GM12878 (cell line): ENCODE data around the gene SH3BP5. TPM values are rescaled to one million over a fixed set of nuclear protein-coding genes. Genes with fewer than 3 reads are reported as not detected.

Experiments used
- ATAC-seq: fragments of 200-7000 bp; cut with Tn5 transposase; 3 replicates; pipeline ENCODE4 v1.9.1; 2020; ENCODE audit warnings: mild to moderate bottlenecking, moderate library complexity
- BruUV-seq: library from RNA; stranded (reverse); fragments of 400-500 nt; replicated peaks from 2 replicates; lab custom pipeline; 2021; lab: Mats Ljungman, UMichigan
- CTCF ChIA-PET: fragments of 300-600 bp; sonication (Branson Sonifier 250); formaldehyde crosslinking; extraction: SDS; loops from one replicate; lab custom pipeline; 2021; ENCODE audit warnings: inconsistent platforms; lab: Yijun Ruan, JAX
- POLR2A ChIA-PET: fragments of 350-600 bp; formaldehyde crosslinking; extraction: SDS; loops from one replicate; lab custom pipeline; 2021; ENCODE audit warnings: inconsistent platforms; lab: Charles Lee
- RAD21 ChIA-PET: fragments of 300-600 bp; sonication (Branson Sonifier 250); formaldehyde crosslinking; loops from one replicate; lab custom pipeline; 2023; ENCODE audit warnings: antibody characterized with exemption; ENCODE audit not compliant: unreplicated experiment; lab: Charles Lee
- SMC1A ChIA-PET: fragments of 300-600 bp; sonication (Branson Sonifier 250); formaldehyde crosslinking; loops from one replicate; lab custom pipeline; 2023; ENCODE audit not compliant: unreplicated experiment, uncharacterized antibody; lab: Charles Lee
- DNase-seq: peaks from one replicate; pipeline ENCODE4 v3.0.0-alpha.2; 2011; ENCODE audit warnings: low read depth, low spot score
- FAIRE-seq: peaks from 3 replicates; lab custom pipeline; 2011; peaks lifted over from hg19 to GRCh38; lab: Jason Lieb, UNC
- H2AFZ ChIP-seq: 2 replicates; pipeline ENCODE4 v1.6.0; 2011; ENCODE audit warnings: low read depth, low read length, control low read depth; ENCODE audit not compliant: control insufficient read depth
- H3K27ac ChIP-seq: 2 replicates; pipeline ENCODE4 v1.5.1; 2011; ENCODE audit warnings: control low read depth; ENCODE audit not compliant: control insufficient read depth, insufficient read depth
- H3K27me3 ChIP-seq, 2 experiments: replicated peaks in 1 of 2; 2 replicates each; pipeline versions ENCODE4 v1.6.0 to v1.6.1; 2011; ENCODE audit warnings: low read length in 1 of 2; ENCODE audit not compliant: control insufficient read depth in 2 of 2, insufficient read depth in 2 of 2
- H3K36me3 ChIP-seq, 2 experiments: 2 replicates each; pipeline ENCODE4 v1.5.1; 2011; ENCODE audit warnings: low read length in 1 of 2; ENCODE audit not compliant: control insufficient read depth in 2 of 2, insufficient read depth in 2 of 2
- H3K4me1 ChIP-seq: 2 replicates; pipeline ENCODE4 v1.6.1; 2011; ENCODE audit warnings: mild to moderate bottlenecking, low read length, moderate library complexity, mixed read lengths; ENCODE audit not compliant: control insufficient read depth, insufficient read depth
- H3K4me2 ChIP-seq: 2 replicates; pipeline ENCODE4 v1.6.0; 2011; ENCODE audit warnings: control low read depth; ENCODE audit not compliant: control insufficient read depth, insufficient read depth
- H3K4me3 ChIP-seq: fragments of 200-600 bp; sonication (generic); 2 replicates; pipeline ENCODE4 v1.5.1; 2016
- H3K79me2 ChIP-seq: 2 replicates; pipeline ENCODE4 v1.6.0; 2011; ENCODE audit warnings: low read length; ENCODE audit not compliant: control insufficient read depth, insufficient read depth
- H3K9ac ChIP-seq: 2 replicates; pipeline ENCODE4 v1.8.0; 2011; ENCODE audit warnings: low read length, control low read depth, mixed read lengths; ENCODE audit not compliant: control insufficient read depth, insufficient read depth
- H3K9me3 ChIP-seq: replicated peaks from 3 replicates; pipeline ENCODE4 v1.5.1; 2011; ENCODE audit warnings: mild to moderate bottlenecking, low read length; ENCODE audit not compliant: control insufficient read depth, insufficient read depth
- H4K20me1 ChIP-seq: 2 replicates; pipeline ENCODE4 v1.6.0; 2011; ENCODE audit not compliant: control insufficient read depth, insufficient read depth
- ATF7 ChIP-seq: fragments of 450-650 bp; IDR thresholded peaks from 2 replicates; pipeline ENCODE4 v1.6.1; 2016; ENCODE audit warnings: low read depth, mild to moderate bottlenecking
- CHD2 ChIP-seq: IDR thresholded peaks from 2 replicates; pipeline ENCODE4 v1.6.1; 2011; ENCODE audit warnings: low read depth, low read length, improper control_type of control experiment, borderline replicate concordance
- RCOR1 ChIP-seq: conservative IDR thresholded peaks from 2 replicates; pipeline ENCODE4 v1.6.1; 2012; ENCODE audit warnings: low read depth, low read length, improper control_type of control experiment
- SMAD5 ChIP-seq: IDR thresholded peaks from 2 replicates; pipeline ENCODE4 v1.6.1; 2016; ENCODE audit warnings: antibody characterized with exemption, low read depth
- STAT1 ChIP-seq: fragments of 450-650 bp; conservative IDR thresholded peaks from 2 replicates; pipeline ENCODE4 v1.6.1; 2014; ENCODE audit warnings: antibody characterized with exemption, mild to moderate bottlenecking
- TCF12 ChIP-seq: IDR thresholded peaks from 2 replicates; pipeline ENCODE4 v1.6.1; 2011; ENCODE audit warnings: low read depth, mild to moderate bottlenecking, low read length
- TCF7 ChIP-seq: IDR thresholded peaks from 2 replicates; pipeline ENCODE4 v1.6.1; 2014; ENCODE audit warnings: antibody characterized with exemption, borderline replicate concordance
- WGBS: methylation state at CpG from one replicate; pipeline ENCODE4 v1.1.6; 2016; ENCODE audit warnings: low lambda C conversion rate; ENCODE audit not compliant: insufficient replicate concordance, insufficient coverage; ENCODE audit errors: missing lambda C conversion rate; 5-methylcytosine and 5-hydroxymethylcytosine counted together
- in situ Hi-C: fragments of 300-500 bp; cut with MboI; formaldehyde crosslinking; loops from 9 replicates; pipeline ENCODE4 v1.14.3; 2018; ENCODE audit warnings: mixed read lengths
- intact Hi-C: fragments of 100-400 bp; cut with micrococcal nuclease; formaldehyde crosslinking; loops from one replicate; pipeline ENCODE4 v1.14.2; 2022; ENCODE audit not compliant: unreplicated experiment
- polyA plus RNA-seq, 11 experiments: library from polyadenylated mRNA; depleted of rRNA in 4 of 11; unstranded in 6 of 11; stranded (reverse) in 5 of 11; fragments of >200 nt; fragmentation: Nextera tagmentation in 4 of 11; fragmentation: Illumina TruSeq in 1 of 11; extraction: Ambion mirVana in 4 of 11; extraction: Trizol in 1 of 11; gene quantifications; 1 replicate in 1 of 11; 2 replicates in 10 of 11; pipeline versions ENCODE4 v1.2.1 to v1.2.3, GENCODE V29; 2011 to 2016; ENCODE audit warnings: inconsistent platforms in 2 of 11, missing spikeins in 2 of 11, low read depth in 1 of 11
- total RNA-seq, 4 experiments: library from RNA; depleted of rRNA in 3 of 4; stranded (reverse); fragments of >200 nt in 3 of 4; fragmentation: Illumina TruSeq in 1 of 4; extraction: Trizol in 1 of 4; gene quantifications; 2 replicates each; pipeline versions ENCODE4 v1.2.1 to v1.2.3, GENCODE V29; 2013 to 2021
- TF ChIP-seq, protein P1 (sequence below): fragments of 450-650 bp; IDR thresholded peaks from 2 replicates; pipeline ENCODE4 v1.6.1; 2017; ENCODE audit warnings: mild to moderate bottlenecking, moderate library complexity
- TF ChIP-seq, protein P2 (sequence below): fragments of 150-350 bp; IDR thresholded peaks from 2 replicates; pipeline ENCODE4 v1.6.1; 2016; ENCODE audit warnings: low read depth, low read length
- TF ChIP-seq, protein P3 (sequence below): IDR thresholded peaks from 2 replicates; pipeline ENCODE4 v1.6.1; 2012; ENCODE audit warnings: mild to moderate bottlenecking, low read depth, low read length

SH3BP5 gene
- total and polyA plus RNA-seq, 10 of the 15 experiments (the other 5 are each of a cell fraction or from before 2014, with no cell fraction given): 14.9 to 87.5 (median 43.7) TPM

DNA sequence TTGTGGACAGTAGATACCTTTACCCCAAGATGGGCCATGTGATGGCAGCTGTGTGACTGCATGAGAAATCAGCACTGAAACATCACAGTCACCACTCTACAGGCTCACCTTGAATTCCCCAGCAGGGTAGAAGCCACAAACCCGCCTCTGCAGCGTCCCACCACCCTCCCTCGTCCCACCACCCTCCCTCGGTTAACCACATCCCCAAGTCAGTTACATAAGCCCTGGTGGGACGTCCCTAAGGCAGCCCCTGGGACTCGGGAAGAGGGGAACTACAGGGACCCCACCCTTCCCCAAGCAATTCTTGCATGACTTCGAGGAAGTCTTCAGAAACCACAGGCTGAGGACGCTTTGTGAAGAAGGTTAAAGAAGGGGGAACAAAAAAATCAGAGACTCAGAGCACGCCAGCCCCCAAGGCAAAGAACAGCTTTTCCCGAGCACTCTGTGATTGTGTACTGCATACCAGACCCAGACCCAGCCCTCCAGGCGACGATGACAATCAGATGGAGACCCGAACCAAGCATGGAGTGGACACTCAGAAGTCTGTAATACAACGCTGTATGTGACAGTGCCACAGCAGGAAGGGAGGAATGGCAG, 60.5 kb downstream of the SH3BP5 start (continued):
- TF ChIP-seq, protein P1, sequence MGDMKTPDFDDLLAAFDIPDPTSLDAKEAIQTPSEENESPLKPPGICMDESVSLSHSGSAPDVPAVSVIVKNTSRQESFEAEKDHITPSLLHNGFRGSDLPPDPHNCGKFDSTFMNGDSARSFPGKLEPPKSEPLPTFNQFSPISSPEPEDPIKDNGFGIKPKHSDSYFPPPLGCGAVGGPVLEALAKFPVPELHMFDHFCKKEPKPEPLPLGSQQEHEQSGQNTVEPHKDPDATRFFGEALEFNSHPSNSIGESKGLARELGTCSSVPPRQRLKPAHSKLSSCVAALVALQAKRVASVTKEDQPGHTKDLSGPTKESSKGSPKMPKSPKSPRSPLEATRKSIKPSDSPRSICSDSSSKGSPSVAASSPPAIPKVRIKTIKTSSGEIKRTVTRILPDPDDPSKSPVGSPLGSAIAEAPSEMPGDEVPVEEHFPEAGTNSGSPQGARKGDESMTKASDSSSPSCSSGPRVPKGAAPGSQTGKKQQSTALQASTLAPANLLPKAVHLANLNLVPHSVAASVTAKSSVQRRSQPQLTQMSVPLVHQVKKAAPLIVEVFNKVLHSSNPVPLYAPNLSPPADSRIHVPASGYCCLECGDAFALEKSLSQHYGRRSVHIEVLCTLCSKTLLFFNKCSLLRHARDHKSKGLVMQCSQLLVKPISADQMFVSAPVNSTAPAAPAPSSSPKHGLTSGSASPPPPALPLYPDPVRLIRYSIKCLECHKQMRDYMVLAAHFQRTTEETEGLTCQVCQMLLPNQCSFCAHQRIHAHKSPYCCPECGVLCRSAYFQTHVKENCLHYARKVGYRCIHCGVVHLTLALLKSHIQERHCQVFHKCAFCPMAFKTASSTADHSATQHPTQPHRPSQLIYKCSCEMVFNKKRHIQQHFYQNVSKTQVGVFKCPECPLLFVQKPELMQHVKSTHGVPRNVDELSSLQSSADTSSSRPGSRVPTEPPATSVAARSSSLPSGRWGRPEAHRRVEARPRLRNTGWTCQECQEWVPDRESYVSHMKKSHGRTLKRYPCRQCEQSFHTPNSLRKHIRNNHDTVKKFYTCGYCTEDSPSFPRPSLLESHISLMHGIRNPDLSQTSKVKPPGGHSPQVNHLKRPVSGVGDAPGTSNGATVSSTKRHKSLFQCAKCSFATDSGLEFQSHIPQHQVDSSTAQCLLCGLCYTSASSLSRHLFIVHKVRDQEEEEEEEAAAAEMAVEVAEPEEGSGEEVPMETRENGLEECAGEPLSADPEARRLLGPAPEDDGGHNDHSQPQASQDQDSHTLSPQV: 0 out of 2 replicates have a peak, but pooled peaks have one; percentile 2
- peak; percentile 81 for TF ChIP-seq ATF7

DNA sequence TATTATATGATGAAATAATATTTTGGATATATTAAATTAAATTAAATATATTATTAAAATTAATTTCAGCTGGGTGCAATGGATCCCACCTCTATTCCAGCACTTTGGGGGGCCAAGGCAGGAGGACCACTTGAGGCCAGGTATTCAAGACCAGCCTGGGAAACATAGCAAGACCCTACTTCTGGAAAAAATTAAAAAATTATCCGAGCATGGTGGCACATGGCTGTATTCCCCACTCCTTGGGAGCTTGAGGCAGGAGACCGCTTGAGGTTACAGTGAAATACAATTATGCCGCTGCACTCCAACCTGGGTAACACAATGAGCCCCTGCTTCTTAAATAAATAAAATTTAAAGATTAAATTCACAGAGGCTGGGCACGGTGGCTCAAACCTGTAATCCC, 61.4 kb downstream of the SH3BP5 start:
- in situ Hi-C loops: no loop called here
- TF ChIP-seq TCF7: no peak
- TF ChIP-seq, protein P2, sequence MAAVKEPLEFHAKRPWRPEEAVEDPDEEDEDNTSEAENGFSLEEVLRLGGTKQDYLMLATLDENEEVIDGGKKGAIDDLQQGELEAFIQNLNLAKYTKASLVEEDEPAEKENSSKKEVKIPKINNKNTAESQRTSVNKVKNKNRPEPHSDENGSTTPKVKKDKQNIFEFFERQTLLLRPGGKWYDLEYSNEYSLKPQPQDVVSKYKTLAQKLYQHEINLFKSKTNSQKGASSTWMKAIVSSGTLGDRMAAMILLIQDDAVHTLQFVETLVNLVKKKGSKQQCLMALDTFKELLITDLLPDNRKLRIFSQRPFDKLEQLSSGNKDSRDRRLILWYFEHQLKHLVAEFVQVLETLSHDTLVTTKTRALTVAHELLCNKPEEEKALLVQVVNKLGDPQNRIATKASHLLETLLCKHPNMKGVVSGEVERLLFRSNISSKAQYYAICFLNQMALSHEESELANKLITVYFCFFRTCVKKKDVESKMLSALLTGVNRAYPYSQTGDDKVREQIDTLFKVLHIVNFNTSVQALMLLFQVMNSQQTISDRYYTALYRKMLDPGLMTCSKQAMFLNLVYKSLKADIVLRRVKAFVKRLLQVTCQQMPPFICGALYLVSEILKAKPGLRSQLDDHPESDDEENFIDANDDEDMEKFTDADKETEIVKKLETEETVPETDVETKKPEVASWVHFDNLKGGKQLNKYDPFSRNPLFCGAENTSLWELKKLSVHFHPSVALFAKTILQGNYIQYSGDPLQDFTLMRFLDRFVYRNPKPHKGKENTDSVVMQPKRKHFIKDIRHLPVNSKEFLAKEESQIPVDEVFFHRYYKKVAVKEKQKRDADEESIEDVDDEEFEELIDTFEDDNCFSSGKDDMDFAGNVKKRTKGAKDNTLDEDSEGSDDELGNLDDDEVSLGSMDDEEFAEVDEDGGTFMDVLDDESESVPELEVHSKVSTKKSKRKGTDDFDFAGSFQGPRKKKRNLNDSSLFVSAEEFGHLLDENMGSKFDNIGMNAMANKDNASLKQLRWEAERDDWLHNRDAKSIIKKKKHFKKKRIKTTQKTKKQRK: no peak
- TF ChIP-seq RCOR1: no peak
- TF ChIP-seq, protein P3, sequence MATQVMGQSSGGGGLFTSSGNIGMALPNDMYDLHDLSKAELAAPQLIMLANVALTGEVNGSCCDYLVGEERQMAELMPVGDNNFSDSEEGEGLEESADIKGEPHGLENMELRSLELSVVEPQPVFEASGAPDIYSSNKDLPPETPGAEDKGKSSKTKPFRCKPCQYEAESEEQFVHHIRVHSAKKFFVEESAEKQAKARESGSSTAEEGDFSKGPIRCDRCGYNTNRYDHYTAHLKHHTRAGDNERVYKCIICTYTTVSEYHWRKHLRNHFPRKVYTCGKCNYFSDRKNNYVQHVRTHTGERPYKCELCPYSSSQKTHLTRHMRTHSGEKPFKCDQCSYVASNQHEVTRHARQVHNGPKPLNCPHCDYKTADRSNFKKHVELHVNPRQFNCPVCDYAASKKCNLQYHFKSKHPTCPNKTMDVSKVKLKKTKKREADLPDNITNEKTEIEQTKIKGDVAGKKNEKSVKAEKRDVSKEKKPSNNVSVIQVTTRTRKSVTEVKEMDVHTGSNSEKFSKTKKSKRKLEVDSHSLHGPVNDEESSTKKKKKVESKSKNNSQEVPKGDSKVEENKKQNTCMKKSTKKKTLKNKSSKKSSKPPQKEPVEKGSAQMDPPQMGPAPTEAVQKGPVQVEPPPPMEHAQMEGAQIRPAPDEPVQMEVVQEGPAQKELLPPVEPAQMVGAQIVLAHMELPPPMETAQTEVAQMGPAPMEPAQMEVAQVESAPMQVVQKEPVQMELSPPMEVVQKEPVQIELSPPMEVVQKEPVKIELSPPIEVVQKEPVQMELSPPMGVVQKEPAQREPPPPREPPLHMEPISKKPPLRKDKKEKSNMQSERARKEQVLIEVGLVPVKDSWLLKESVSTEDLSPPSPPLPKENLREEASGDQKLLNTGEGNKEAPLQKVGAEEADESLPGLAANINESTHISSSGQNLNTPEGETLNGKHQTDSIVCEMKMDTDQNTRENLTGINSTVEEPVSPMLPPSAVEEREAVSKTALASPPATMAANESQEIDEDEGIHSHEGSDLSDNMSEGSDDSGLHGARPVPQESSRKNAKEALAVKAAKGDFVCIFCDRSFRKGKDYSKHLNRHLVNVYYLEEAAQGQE: no peak
- no peak for TF ChIP-seq CHD2
- TF ChIP-seq TCF12: no peak
- no peak for TF ChIP-seq STAT1
- no peak for TF ChIP-seq SMAD5

More for the DNA sequence above, 61.4 kb downstream of the SH3BP5 start:
- no peak for FAIRE-seq
- ChIA-PET SMC1A (interaction anchor here (0.8 to 16.3 kb wide), 17 partner anchors 9 to 135 kb away, joined by 3 to 223 read pairs (median 8); partner anchors contain the start of genes CAPN7 and SH3BP5), RAD21 (interaction anchor here (1.1 to 10.2 kb wide), 8 partner anchors 55 to 134 kb away, joined by 4 to 143 read pairs (median 34); partner anchors contain the start of gene SH3BP5), POLR2A (interaction anchor here (0.7 to 2.6 kb wide), 7 partner anchors 11 to 113 kb away, joined by 3 to 8 read pairs (median 5); no protein-coding TSS in a partner anchor), CTCF (interaction anchor here (0.6 to 11.8 kb wide), 18 partner anchors 9 to 286 kb away, joined by 3 to 302 read pairs (median 7); partner anchors contain the start of genes CAPN7 and SH3BP5)
- Histone ChIP-seq H3K79me2 (peaks cover 4% of the 10 kb centered on the region), H3K4me3 (no peak overlapping the region), H3K9me3 (no peaks in the 10 kb centered on the region), H3K4me2 (0 out of 2 replicates have a peak overlapping the region, but pooled peaks have one; percentile 54), H2AFZ (no peak overlapping the region), H3K27ac (no peak overlapping the region; the same call in 1 of the 2 replicates), H4K20me1 (no peaks in the 10 kb centered on the region), H3K4me1 (peaks cover 39% of the 10 kb centered on the region), H3K27me3 (no peaks in the 10 kb centered on the region), H3K36me3 (peaks cover 3 to 36% of the 10 kb centered on the region in 2 experiments; a peak in 3 of 4 replicates), H3K9ac (no peak overlapping the region)
- no TSS peak for BruUV-seq
- 64% methylated on average over 4 of the region's 4 CpGs for WGBS
- ATAC-seq: no peak
- intact Hi-C loops: no loop called here
- no peak for DNase-seq
